Erythroblast (primary cell): ENCODE results near the gene SNX25.

ENCODE experiments used
- GATA1 ChIP-seq: IDR thresholded peaks from 2 replicates; pipeline ENCODE4 v1.6.1; 2011; ENCODE audit warnings: low read depth, mild to moderate bottlenecking, control low read depth, low read length, moderate library complexity
- POLR2A ChIP-seq: IDR thresholded peaks from 2 replicates; pipeline ENCODE4 v1.6.1; 2011; ENCODE audit warnings: mild to moderate bottlenecking, low read length

DNA sequence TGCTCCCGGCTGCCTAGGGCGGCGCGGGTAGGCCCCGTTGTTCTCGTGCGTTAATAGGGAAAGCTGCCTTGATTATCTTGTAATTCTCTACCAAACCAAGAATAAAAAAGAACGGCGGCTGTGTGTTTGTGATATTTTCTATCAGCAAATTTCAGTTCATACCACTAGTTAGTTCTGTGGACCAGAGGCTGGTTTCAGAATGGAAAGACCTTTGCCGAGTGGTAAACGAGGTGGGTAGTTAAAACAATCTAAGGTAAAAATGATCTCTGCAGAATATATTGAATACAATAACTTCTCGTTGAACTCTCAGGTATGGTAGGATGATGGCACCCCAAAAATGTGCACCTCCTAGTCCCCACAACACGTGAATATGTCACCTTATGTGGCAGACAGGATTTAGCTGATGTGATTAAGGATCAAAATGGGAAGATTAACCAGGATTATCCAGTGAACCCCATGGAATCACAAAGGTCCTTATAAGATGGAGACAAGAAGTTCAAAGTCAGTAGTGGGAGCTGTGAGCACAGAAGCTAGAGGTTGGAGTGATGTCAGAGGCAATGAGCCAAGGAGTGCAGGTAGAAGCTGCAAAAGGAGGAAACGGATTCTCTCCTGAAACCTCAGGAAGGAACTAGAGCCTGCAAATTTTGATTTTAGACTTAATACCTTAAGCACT, 5.0 kb upstream of the SNX25 start:
- TF ChIP-seq POLR2A = no peak
- TF ChIP-seq GATA1 = no peak
